Smooth muscle cell (in vitro differentiated cells): Measurements from ENCODE around the gene CDH24. TPM values are rescaled to one million over a fixed set of nuclear protein-coding genes. Genes with fewer than 3 reads are reported as not detected.
"Not testable (repeated sequence)": the region's sequence is repeated elsewhere in the genome, so short reads cannot be mapped to it uniquely, and the experiment has no call there.

Source experiments
- DNase-seq: peaks from one replicate; lab custom pipeline; 2025; ENCODE audit not compliant: unreplicated experiment; lab: John Stamatoyannopoulos, UW
- H2AFZ ChIP-seq: fragments of 200-600 bp; sonication (generic); 2 replicates; pipeline ENCODE4 v1.6.0; 2016; ENCODE audit warnings: antibody characterized with exemption, low read depth, mild to moderate bottlenecking
- H3F3A ChIP-seq: fragments of 200-600 bp; sonication (generic); 2 replicates; pipeline ENCODE4 v1.6.0; 2017; ENCODE audit warnings: antibody characterized with exemption, low read depth
- H3K27ac ChIP-seq: fragments of 200-600 bp; sonication (generic); 2 replicates; pipeline ENCODE4 v1.5.1; 2016; ENCODE audit warnings: low read depth, mild to moderate bottlenecking
- H3K27me3 ChIP-seq: fragments of 200-600 bp; sonication (generic); 2 replicates; pipeline ENCODE4 v1.6.1; 2016; ENCODE audit warnings: low read depth, mild to moderate bottlenecking
- H3K36me3 ChIP-seq: fragments of 200-600 bp; sonication (generic); 2 replicates; pipeline ENCODE4 v1.5.1; 2016; ENCODE audit warnings: low read depth
- H3K4me1 ChIP-seq: fragments of 200-600 bp; sonication (generic); 2 replicates; pipeline ENCODE4 v1.5.1; 2016; ENCODE audit warnings: low read depth
- H3K4me2 ChIP-seq: fragments of 200-600 bp; sonication (generic); 2 replicates; pipeline ENCODE4 v1.6.0; 2016; ENCODE audit warnings: mild to moderate bottlenecking
- H3K4me3 ChIP-seq: fragments of 200-600 bp; sonication (generic); 2 replicates; pipeline ENCODE4 v1.5.1; 2016; ENCODE audit warnings: mild to moderate bottlenecking
- H3K79me2 ChIP-seq: fragments of 200-600 bp; sonication (generic); 2 replicates; pipeline ENCODE4 v1.6.0; 2016; ENCODE audit warnings: low read depth, mild to moderate bottlenecking
- H3K9ac ChIP-seq: fragments of 200-600 bp; sonication (generic); 2 replicates; pipeline ENCODE4 v1.6.0; 2016; ENCODE audit warnings: low read depth
- H3K9me3 ChIP-seq: fragments of 200-600 bp; sonication (generic); replicated peaks from 2 replicates; pipeline ENCODE4 v1.5.1; 2016; ENCODE audit warnings: low read depth
- H4K20me1 ChIP-seq: fragments of 200-600 bp; sonication (generic); 2 replicates; pipeline ENCODE4 v1.6.0; 2016; ENCODE audit warnings: low read depth
- WGBS: methylation state at CpG from one replicate; pipeline ENCODE4 v1.1.7; 2016; ENCODE audit warnings: low lambda C conversion rate; 5-methylcytosine and 5-hydroxymethylcytosine counted together
- polyA plus RNA-seq: library from polyadenylated mRNA; unstranded; fragments of >200 nt; fragmentation: Nextera tagmentation; extraction: Ambion mirVana; gene quantifications from 2 replicates; pipeline ENCODE4 v1.2.1, GENCODE V29; 2016
- total RNA-seq: library from RNA; depleted of rRNA; stranded (reverse); fragments of >200 nt; gene quantifications from 2 replicates; pipeline ENCODE4 v1.2.3, GENCODE V29; 2014
- TF ChIP-seq, protein P1 (sequence below): fragments of 200-600 bp; sonication (generic); IDR thresholded peaks from 2 replicates; pipeline ENCODE4 v1.5.1; 2017; ENCODE audit warnings: borderline replicate concordance, mild to moderate bottlenecking, antibody characterized with exemption; ENCODE audit not compliant: insufficient read depth, poor library complexity, severe bottlenecking

Gene CDH24
- total and polyA plus RNA-seq, 2 experiments from 2014 or later = 5.5 to 6.9 TPM

DNA sequence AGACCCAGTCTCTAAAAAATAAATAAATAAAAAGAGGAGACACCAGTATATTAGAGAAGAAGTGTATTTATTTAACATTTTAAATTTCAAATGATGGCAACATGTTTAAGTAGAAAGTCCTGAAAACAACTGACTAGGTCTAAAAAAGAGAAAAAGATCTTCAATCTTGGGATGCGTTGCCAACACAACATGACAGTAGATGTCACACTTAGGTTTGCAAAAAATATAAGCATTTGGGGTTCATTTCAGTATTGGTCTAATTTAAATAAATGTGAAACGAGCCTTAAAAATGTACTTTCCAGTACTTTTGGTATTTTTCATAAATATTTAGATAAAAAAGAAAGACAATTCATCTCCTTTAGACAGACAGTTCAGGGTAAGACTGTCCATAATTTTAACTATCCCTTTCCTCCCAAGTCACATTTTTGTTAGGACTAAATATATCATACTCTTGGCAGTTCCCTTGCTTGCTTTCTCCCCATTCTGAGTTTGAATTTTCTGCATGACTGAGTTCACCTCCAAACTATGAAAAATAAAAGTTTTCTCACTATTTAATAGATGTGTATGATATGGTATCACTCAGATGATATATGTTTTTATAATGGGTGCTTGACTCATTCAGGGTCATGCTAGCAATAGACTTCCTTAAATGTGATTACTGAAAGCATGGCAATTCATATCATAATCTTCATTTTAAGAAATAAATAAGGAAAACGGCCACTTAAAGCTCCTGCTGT, 51.7 kb downstream of the CDH24 start:
- Histone ChIP-seq H3K9ac (no peak overlapping the region), H3K27ac (no peak overlapping the region), H3K4me3 (peak overlapping the region; percentile 64), H3K9me3 (no peaks in the 10 kb centered on the region), H3K4me2 (peak overlapping the region; percentile 86), H4K20me1 (no peaks in the 10 kb centered on the region), H3K27me3 (no peaks in the 10 kb centered on the region), H3F3A (peaks cover 3% of the 10 kb centered on the region), H3K4me1 (peaks cover 11% of the 10 kb centered on the region), H2AFZ (no peak overlapping the region), H3K79me2 (no peaks in the 10 kb centered on the region), H3K36me3 (no peaks in the 10 kb centered on the region)
- WGBS = 87% methylated on average over 3 of the region's 3 CpGs
- TF ChIP-seq, protein P1, sequence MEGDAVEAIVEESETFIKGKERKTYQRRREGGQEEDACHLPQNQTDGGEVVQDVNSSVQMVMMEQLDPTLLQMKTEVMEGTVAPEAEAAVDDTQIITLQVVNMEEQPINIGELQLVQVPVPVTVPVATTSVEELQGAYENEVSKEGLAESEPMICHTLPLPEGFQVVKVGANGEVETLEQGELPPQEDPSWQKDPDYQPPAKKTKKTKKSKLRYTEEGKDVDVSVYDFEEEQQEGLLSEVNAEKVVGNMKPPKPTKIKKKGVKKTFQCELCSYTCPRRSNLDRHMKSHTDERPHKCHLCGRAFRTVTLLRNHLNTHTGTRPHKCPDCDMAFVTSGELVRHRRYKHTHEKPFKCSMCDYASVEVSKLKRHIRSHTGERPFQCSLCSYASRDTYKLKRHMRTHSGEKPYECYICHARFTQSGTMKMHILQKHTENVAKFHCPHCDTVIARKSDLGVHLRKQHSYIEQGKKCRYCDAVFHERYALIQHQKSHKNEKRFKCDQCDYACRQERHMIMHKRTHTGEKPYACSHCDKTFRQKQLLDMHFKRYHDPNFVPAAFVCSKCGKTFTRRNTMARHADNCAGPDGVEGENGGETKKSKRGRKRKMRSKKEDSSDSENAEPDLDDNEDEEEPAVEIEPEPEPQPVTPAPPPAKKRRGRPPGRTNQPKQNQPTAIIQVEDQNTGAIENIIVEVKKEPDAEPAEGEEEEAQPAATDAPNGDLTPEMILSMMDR = no peak
- no peak for DNase-seq

DNA sequence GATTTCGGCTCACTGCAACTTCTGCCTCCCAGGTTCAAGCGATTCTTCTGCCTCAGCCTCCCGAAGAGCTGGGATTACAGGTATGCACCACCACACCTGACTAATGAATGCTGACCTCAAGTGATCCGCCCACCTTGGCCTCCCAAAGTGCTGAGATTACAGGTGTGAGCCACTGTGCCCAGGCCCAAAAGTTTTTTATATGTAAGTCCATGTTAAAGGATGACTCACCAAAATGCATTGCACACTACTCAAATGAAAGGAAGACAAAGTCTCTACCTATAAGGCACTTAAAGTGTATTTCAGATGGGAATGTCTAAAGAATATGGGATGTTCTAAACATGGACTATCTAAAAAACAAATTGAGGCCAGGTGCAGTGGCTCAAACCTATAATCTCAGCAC, 53.0 kb downstream of the CDH24 start:
- H3K27me3 ChIP-seq, H3K27ac ChIP-seq, H3K79me2 ChIP-seq, H3F3A ChIP-seq, H3K4me2 ChIP-seq, H3K36me3 ChIP-seq, H4K20me1 ChIP-seq, H3K4me3 ChIP-seq, H2AFZ ChIP-seq, H3K9me3 ChIP-seq, H3K9ac ChIP-seq, DNase-seq: not testable (repeated sequence)
- WGBS = 97% methylated on average over 4 of the region's 4 CpGs
- H3K4me1 ChIP-seq = peaks cover 11% of the 10 kb centered on the region

DNA sequence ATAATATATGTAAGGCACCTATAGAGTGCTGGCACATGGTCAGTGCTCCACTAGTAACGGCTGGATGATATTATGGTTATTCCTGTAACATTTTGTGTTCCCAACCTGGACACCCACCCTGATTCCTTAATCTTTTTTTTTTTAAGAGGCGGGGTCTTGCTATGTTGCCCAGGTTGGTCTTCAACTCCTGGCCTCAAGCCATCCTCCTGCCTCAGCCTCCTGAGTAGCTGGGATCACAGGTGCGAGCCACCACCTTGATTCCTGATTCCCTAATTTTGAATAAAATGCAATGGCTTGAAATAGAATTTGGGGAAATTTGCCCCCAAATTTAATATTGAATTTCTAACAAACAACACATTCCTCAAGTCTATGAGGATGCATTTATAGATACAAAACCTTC, 54.7 kb downstream of the CDH24 start:
- H3K79me2 ChIP-seq = no peaks in the 10 kb centered on the region
- TF ChIP-seq, protein P1 = no peak

DNA sequence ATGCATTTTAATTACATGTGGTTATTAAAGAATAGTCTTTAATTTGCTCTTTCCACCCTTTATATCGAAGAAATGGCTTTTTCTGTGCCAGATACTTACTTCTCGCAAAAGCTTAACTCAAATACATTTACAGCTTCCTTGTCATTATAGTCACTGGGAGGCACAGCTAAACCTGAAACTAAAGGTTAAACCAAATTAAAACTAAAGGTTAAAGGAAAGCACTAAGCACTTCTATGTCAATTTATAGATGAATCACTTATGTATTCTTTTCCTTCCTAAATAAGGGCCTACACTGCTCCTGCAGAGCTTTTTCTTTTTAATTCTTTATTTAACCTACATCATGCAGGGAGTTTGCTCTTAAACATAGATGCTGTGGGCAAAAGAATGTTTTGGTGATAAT, 56.5 kb downstream of the CDH24 start:
- Histone ChIP-seq H3K79me2 (no peaks in the 10 kb centered on the region), H3K9me3 (no peaks in the 10 kb centered on the region)
- WGBS = 97% methylated on average over 2 of the region's 2 CpGs

More for the DNA sequence above, 54.7 kb downstream of the CDH24 start:
- peaks cover 3% of the 10 kb centered on the region for H3F3A ChIP-seq
- DNase-seq = no peak
- no peaks in the 10 kb centered on the region for H4K20me1 ChIP-seq
- no peaks in the 10 kb centered on the region for H3K27me3 ChIP-seq
- H3K4me2 ChIP-seq = no peak overlapping the region
- H3K4me3 ChIP-seq = no peak overlapping the region
- H3K36me3 ChIP-seq = no peaks in the 10 kb centered on the region
- no peak overlapping the region for H3K27ac ChIP-seq
- no peak overlapping the region for H3K9ac ChIP-seq
- H3K9me3 ChIP-seq = no peaks in the 10 kb centered on the region
- H3K4me1 ChIP-seq = peaks cover 11% of the 10 kb centered on the region
- 100% methylated on average over 3 of the region's 3 CpGs for WGBS
- H2AFZ ChIP-seq = no peak overlapping the region

More for the DNA sequence above, 56.5 kb downstream of the CDH24 start:
- TF ChIP-seq, protein P1 = no peak
- no peak overlapping the region for H3K4me3 ChIP-seq
- H4K20me1 ChIP-seq = no peaks in the 10 kb centered on the region
- H3K36me3 ChIP-seq = no peaks in the 10 kb centered on the region
- H3K4me2 ChIP-seq = no peak overlapping the region
- H3K27me3 ChIP-seq = no peaks in the 10 kb centered on the region
- H3K9ac ChIP-seq = no peak overlapping the region
- DNase-seq = no peak
- H3F3A ChIP-seq = peaks cover 1% of the 10 kb centered on the region
- no peak overlapping the region for H3K27ac ChIP-seq
- peaks cover 1% of the 10 kb centered on the region for H3K4me1 ChIP-seq
- H2AFZ ChIP-seq = no peak overlapping the region
